GM18519 (cell line): Measurements from ENCODE around the gene PLXNB3.

Experiments used
- ATAC-seq: cut with Tn5 transposase; IDR thresholded peaks from one replicate; pipeline ENCODE4 v1.9.1; 2021; ENCODE audit warnings: mild to moderate bottlenecking, moderate library complexity; ENCODE audit not compliant: unreplicated experiment, low FRiP score

Gene PLXNB3

DNA sequence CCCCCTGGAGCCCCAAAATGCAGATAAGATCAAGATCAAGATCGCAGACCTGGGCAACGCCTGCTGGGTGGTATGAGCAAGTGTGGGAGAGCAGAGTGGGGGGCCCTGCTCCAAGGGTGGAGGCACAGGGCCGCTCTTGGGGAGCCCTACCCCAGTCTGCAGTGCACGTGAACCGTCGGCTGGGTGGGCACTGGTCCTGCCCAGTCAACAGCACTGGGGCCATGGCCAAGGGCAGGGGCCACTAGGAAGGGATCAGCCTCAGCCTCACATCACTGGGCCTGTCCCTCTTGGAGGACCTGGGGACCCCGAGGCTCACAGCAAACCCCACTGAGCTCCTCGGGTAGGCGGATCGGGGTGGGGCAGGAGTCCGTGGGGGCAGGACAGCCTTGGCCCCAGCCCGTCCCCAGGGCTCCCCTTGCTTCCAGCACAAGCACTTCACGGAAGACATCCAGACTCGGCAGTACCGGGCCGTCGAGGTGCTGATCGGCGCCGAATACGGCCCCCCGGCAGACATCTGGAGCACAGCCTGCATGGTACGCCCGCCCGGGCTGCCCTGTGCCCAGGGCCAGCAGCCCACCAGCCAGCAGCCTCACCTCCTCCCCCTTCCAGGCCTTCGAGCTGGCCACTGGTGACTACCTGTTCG, 20.4 kb downstream of the PLXNB3 start:
- no peak for ATAC-seq

- ATAC-seq = no peak
These were observed 22.6 kb downstream of the PLXNB3 start for GRCh38 chrX:153786669-153787068.

DNA sequence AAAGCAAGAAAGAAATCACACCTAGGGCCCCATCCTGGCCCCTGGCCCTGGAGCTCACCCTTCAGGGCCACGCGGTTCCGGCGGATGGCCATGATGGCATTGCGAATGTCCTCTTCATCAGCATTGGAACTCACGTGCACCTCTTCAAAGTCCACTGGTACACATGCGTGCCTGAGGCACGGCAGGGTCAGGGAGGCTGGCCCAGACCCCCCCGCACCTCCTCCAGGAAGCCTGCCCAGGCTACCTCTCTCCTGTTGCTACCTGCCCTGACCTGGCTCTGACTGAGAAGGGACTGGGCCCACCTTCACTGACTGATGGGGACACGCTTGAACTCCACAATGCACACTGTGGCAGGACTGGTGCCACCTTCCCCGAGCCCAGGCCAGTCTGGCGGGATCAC, 25.6 kb downstream of the PLXNB3 start:
- ATAC-seq = no peak

GRCh38 chrX:153791104-153791852, 27.2 kb downstream of the PLXNB3 start:
- no peak for ATAC-seq

DNA sequence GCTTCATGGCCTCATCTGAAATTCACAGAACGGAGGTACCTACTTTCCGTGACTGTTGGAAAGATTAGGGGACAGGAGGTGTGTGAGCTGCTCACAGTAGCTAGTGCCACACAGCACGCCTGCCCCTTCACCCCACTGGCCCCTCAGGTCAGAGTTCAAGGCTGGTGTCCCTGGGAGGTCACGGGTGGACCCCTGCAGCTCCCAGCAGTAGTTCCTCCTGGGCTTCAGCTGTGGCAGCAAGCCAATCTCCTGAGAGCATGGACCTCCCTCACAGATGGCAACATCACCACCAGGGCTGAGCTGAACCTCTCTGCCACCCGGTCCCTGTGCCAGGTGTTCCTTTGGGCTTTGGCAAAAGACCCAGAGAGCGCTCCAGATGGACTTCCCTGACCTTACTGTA, 28.3 kb downstream of the PLXNB3 start:
- no peak for ATAC-seq

DNA sequence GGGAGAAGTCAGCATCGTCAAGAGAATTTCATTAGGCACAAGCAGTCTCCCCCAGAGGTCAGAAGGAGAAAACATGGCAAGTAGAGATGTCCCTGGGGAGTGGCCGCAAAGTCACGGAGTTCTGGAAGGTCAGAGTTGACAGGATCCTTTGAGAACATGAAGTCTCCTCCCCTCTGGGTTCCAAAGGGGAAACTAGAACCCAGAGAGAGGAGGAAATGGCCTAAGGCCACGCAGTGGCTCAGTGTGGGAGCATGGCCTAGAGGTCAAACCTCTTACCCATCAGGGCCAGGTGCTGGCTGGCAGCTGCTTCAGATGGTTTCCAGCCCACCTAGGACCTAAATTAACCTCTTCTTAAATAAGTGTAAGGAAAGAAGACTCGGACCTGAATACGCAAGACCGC, 29.2 kb downstream of the PLXNB3 start:
- ATAC-seq = no peak

GRCh38 chrX:153794018-153794896, 30.2 kb downstream of the PLXNB3 start, which contains the start of the genes IDH3G and SSR4:
IDH3G (minus strand) TSS chrX:153794375; CDS start chrX:153794326, 49 bp downstream.
SSR4 (plus strand) TSS chrX:153794668; CDS start chrX:153794688, 20 bp downstream.
- ATAC-seq = peak; percentile 75

- ATAC-seq = no peak
These were observed 31.1 kb downstream of the PLXNB3 start for GRCh38 chrX:153794897-153795816.

DNA sequence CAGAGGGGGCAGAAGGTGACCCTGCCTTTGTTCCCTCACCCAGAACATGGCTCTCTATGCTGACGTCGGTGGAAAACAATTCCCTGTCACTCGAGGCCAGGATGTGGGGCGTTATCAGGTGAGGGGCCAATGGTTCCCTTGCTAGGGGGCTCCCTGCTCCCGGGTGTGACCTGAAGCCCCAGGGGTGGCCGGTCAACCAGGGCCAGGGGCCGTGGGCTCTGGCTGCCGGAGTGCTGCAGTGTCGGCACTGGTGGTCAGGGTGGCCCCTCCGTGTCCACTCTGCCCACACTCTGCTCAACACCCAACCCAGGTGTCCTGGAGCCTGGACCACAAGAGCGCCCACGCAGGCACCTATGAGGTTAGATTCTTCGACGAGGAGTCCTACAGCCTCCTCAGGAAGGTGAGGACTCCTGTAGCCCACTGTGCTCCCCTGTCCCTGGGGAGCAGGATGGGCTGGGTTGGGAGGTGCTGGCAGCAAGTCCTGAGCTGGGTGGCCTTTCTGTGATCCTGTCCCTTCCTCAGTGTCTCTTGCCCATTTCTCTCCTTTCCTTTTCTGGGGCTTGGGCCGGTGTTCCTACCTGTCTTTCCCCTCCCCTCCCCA, 33.5 kb downstream of the PLXNB3 start:
- ATAC-seq = no peak

GRCh38 chrX:153799326-153799725, 35.3 kb downstream of the PLXNB3 start:
- no peak for ATAC-seq

DNA sequence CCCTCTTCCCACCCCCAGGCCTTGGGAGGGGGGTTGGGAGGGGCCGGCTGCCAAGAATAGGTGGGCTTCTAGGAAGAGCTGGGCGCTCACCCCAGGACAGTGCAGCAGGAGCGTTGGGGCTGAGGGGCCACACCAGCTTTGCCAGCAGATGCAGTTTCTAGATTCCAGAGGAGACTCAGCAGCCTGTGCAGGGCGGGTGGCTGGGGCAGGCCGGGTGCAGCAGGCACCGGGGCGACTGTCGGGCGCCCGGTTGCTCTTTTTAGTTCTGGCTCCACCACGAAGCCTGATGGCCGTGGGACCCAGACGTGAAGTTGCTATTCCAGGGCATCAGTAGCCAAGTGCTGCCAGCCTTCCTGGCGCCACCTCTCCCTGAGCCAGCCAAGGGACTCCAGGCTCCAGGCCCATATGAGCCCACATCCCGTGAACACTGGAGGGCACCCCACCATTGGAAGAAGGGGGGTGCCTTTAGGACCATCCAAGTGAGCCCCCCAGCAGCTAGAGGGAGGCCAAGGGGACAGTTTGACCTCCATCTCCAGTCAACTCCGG, 36.2 kb downstream of the PLXNB3 start:
- no peak for ATAC-seq

DNA sequence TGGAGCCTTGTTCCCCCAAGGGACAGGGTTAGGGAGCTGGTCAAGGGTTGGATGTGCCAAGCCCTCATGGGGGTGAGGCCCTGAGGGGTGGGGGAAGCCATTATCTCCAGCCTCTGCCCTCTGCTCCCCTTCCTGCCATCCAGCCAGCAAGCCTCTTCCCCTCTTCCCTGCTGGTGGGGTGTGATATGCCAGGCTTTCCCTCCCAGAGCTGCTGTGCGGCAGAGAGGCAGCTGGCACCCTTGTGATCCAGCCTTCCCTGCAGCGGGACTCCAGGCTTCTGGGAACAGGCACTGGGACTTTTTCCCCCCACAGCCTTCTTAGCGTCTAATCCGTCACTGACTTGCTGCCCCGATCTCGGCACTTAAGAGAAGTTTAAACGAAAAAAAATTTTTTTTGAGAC, 36.7 kb downstream of the PLXNB3 start:
- ATAC-seq = no peak

GRCh38 chrX:153801669-153802068, 37.6 kb downstream of the PLXNB3 start:
- ATAC-seq = no peak

DNA sequence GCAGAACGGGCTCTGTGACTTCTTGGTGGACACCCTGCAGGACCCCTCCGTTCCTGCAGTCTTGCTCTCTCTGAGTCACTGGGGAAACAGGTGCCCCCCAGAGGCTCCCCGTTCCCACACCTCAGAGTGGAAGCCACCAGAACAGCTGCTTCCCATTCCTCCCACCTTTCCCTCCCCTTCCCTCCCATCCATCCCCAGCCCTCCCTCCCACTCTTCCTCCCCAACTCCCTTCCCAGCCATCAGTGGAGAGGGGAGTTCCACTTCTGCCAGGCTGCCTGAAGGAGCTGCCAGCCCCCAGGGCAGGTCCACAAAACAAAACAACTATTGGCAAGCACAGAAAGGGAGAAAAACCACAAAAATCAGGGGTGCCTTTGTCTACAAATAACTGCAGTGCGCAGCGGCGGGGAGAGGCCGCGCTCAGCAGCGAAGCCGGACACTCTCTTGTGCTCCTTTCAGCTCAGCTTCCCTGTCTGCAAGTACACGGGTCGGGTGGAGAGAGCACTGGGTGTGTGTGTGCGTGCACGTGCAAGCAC, 38.5 kb downstream of the PLXNB3 start:
- no peak for ATAC-seq

DNA sequence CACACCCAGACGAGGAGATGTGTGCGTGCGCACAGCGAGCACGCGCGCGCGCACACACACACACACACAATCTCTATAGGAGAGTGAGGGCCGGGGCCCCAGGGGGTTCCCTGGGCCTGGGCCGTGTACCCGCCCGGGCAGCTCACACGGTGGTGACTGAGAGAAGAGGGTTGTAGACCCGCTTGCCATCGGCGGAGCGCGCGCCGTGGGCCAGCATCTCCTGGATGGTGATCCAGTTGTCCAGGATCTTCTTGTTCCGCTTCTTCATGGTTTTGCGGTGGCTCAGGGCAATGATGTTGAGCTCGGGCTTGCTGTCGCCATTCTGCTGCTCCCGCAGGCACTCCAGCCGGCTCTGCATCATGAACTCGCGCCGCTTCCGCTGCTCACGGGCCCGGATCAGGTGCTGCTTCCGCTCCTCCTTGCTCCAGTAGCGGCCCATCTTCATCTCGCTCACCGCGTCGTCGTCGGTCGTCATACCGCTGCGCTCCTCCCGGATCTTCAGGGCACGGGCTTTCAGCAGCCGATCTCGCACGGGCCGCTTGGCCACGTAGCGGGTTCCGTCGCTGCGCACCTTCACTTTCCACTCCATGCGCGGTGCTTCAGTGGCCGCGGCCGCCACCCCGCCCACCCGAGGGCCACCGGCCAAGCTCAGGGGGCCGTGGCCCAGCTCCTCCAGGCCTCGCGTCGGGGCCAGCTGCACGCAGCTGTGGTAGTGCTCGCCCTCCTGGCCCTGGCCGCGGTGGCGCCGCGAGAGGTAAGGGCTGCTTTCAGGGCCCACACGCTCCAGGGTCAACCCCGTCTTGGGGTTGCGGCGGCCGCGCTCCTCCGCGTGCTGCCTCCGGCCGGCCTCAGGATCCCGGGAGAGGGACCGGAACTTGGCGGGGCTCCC, 39.4 kb downstream of the PLXNB3 start:
- ATAC-seq = no peak

DNA sequence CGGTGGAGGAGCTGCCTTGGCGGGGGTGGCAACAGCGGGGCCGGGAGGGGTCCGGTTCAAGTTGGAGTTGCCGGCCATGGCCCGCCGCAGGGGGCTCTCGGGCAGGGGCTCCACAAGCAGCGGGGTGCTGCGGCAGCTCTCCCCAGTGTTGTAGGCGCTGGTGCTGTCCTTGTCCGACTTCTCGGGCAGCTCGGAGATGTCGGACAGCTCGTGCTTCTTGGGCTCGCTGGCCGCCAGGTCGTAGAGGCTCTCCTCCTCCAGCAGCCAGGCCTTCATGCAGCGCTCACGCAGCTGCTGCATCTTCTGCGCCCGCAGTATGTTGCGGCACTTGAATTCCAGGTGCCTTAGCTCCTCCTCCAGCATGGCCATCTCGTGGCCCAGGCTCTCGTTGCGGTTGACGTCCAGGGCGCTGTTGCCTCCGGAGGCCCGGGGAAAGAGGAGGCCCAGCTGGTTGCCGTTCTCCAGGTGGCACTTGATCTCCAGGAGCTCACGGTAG, 40.1 kb downstream of the PLXNB3 start:
- ATAC-seq = no peak

DNA sequence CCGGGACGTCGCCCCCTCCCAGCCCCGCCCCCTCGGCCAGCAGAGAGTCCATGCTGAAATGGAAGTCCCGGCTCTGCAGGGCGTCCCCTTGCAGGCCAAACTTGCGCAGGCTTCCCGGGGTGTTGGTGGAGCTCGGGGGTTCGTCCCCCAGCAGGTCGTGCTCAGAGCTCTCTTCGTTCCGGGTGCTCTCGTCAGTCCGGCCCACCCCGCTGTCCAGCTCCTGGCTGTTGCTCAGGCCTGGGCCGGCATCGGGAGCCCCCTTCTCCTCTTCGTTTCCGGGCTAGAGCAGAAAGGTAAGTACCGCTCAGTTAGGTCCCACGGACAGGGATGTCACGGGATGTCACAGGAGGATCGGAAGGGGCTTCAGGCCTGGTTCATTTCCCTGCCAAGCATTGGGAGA, 40.6 kb downstream of the PLXNB3 start:
- ATAC-seq = no peak

DNA sequence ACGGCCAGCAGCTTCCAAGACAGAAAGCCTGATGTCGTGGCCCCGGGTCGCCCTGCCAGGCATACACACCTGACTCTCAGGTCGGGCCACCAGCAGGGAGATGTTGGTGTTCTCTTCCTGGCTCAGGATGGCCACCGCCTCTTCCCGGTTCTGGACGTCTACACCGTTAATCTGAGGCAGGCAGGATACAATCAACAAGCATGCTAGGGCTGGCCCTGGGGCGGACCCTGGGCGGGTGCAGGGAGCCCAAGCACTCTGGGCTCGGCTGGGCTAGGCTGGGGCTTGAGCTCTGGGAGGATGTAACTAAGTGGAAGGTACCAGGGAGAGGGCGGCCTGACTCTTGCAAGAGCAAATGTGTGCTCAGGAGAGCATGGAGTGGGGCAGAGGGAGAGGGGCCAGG, 41.4 kb downstream of the PLXNB3 start:
- no peak for ATAC-seq
